Measurements from ENCODE around the gene DTNBP1. TPM values are rescaled to one million over a fixed set of nuclear protein-coding genes. Genes with fewer than 3 reads are reported as not detected.
"Not testable (repeated sequence)": the region's sequence is repeated elsewhere in the genome, so short reads cannot be mapped to it uniquely, and the experiment has no call there.

Gene DTNBP1
- total RNA-seq, 1 donor from 2014 or later = 3.6 TPM

DNA sequence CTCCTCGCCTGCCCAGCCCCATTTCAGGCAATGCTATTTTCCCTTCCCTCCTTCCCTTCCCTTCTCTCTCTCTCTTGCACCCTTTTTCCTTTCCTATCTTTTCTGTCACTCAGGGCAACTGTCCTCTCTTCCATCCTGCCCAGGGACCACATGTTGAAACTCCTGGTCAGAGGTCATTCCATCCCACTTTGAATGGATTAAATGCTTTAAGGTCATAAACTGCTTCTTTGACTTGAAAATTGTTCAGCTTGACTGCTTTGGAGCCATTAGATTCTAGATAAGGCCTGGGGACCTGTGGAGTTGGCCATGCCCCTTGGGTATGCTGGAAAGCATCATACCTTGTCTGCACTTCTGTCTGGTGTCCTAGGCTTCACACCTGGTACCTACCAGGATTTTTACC, 106.1 kb downstream of the DTNBP1 start:
- DNase-seq (ENCODE audit: low spot score) = no peak

DNA sequence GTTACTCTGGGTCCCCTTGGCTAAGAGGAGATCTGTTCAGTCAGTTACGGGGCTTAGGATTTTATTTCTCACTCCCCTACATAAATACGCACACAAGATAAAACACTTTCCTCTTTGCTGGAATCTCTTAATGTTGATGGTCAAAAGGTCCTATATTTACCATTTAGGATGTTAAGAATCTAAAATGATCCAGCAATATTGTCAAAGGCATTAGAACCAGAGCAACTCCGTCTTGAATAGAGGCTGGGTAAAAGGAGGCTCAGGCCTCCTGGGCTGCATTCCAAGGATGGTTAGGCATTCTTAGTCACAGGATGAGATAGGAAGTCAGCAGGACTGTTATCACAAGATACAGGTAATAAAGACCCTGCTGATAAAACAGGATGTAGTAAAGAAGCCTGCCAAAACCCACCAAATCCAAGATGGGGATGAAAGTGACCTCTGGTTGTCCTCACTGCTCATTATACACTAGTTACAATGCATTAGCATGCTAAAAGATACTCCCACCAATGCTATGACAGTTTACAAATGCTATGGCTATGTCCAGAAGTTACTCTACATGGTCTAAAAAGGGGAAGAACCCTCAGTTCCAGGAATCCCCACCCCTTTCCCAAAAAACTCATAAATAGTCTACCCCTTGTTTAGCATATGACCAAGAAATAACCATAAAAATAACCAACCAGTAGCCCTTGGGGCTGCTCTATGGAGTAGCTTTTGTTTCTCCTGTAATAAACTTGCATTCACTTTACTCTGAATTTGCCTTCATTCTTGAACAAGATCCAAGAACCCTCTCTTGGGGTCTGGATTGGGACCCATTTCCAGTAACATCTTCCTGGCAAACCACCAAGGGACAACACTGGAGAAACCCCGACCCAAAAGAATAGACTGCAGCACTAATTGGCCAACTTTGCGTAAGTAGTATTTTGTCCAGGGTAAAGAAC, 107.5 kb downstream of the DTNBP1 start:
- DNase-seq (ENCODE audit: low spot score) = no peak

DNA sequence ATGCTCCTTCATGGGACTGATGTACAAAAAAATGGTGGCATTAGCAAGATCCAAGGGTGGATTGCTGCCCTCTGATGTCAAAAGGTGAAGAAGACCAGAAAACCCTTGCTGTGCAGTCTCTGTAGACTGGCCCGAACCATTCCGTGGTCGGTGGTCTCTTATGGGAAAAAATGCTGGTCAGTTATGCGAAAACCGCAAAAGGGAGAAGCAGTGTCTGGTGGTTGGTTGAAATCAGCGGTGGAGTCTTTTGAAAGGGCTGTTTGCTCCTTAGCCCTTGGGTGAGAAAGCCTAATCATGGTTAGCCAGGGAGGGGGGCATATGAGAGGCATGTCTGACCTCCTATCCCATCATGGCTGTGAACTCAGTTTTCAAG, 108.1 kb downstream of the DTNBP1 start:
- no peak for DNase-seq (ENCODE audit: low spot score)

DNA sequence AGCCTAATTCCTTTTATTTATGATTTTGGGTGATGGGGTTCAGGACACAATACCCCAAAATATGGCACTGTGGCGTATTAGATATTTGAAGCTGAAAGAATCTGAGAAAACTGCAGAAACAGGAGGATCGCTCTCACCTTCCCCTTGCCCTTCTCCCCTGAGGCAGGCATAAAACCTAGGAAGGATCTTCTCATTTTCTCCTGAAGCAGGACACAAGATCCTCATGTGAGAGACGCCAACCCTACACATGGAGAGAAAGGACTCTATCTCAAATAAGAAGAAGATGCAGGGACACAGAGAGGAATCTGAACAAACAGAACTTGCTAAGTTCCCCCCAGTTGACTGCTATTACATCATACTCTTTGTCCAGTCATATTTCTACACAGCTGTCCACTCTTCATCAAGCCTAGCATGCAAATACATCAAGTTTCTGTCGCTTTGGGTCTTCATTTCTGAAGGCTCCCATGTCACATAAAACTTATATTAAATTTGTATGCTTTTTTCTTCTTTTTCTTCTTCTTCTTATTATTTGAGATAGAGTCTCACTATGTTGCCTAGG, 109.0 kb downstream of the DTNBP1 start:
- no peak for DNase-seq (ENCODE audit: low spot score)

DNA sequence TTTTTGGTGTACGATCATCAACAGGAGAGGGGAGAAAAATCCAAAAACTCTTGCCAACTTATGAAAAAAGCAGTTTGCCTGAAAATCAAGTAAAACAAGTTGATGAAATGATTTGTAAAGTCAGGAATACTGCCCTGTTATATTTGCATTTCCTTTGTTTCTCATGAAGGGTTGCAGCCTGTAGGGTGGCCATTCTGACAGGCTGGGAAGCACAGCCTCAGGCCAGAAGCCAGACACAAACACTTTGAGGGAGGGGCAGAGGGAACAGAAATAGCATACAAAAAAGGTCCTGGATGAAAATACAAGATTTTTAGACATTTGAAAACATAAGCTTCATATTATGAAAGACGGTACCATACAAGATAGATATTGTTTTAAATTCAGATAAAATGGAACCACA, 109.8 kb downstream of the DTNBP1 start:
- DNase-seq (ENCODE audit: low spot score) = no peak

DNA sequence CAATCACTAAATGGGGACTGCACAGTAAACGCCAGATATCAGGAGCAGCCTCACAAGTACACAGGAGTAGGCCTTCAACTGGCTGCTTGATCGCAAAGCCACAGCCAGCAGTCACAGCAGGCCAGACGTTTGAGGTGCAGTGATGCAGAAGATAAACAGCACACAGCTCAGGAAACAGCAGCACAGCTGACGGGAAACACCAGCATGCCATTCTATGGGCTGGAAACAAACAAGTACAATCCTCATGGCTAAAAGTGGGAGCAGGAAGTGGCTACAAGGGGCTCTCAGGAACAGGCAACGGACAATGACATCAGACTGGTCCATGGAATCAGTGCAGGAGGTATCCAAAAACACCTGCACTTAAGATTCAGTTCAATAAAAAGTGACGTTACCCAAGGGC, 111.0 kb downstream of the DTNBP1 start:
- no peak for DNase-seq (ENCODE audit: low spot score)

DNA sequence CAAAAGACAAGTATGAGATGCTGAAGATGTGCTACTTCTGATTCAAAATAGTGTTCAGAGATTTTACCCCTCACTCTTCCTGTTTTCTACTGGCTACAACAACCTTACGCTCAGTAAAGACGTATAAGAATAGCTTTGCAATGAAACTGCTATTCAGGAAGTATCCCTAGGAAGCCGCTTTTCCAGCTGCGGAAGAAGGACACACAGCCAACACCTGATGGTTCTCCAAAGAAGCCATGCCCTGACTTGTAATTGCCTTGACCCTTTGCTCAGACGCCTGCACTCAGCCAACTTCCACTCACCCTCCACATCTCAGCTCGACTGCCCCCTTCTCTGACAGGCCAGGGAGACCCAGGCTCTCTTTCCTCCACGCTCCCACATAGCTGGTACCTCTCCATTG, 111.6 kb downstream of the DTNBP1 start:
- no peak for DNase-seq (ENCODE audit: low spot score)

DNA sequence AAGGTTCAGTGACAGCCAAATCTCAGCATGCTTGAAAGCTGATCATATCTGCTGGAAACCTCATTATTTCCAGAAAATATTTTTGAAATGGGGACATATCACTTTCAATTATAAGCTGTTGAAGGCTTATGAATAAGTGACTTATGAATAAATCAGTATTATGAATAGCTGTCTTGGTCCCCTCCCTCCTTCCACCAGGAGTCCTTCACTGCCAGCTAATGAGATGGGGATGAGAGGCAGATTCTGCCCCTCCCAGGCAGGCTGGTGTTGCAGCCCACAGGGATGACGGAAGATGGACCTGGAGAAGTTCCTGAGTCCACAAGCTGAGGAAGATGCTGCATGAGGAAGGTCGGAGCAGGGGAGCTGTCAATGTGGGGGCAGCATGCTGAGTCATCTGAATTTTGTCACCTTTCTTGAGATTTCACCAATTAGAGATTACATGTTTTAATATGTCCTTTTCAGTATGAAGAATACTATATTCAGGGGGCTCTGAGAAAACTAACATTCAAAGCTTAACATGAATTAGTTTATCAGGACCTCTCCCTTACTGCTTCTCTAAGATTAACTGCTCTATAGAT, 112.2 kb downstream of the DTNBP1 start:
- no peak for DNase-seq (ENCODE audit: low spot score)

DNA sequence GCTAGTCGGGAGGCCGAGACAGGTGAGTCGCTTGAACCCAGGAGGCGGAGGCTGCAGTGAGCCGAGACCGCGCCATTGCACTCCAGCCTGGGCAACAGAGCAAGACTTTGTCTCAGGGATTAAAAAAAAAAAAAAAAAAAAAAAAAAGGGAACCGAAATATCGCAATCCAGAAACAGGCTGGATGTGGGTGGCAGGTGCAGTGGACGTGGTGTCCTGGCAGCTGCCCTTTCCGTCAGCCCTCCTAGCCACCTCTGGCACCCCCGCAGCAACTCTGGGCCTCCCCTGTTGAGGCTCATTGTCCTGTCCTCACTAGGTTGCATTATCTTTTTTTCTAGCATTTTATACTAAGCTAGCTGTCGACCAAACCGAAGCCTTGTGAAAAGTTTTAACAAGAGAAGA, 113.5 kb downstream of the DTNBP1 start:
- no peak for DNase-seq (ENCODE audit: low spot score)

DNA sequence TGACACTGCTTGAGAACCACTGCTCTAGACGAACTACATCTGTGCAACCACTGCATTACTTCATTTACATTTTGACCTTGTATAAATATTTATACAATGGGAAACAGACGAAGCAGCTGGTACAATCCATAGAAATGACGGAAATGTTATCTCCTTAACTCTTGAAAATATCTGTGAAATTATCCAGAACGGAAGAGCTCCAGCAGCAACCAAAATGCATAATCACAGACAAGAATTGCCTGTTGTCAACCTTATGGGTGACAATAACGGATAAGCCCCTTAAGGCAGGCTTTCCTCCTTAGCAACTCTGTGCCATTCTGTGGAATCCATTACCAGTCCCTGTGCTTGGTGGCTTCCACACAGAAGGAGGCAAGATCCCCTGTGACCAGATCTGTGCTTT, 115.4 kb downstream of the DTNBP1 start:
- no peak for DNase-seq (ENCODE audit: low spot score)

DNA sequence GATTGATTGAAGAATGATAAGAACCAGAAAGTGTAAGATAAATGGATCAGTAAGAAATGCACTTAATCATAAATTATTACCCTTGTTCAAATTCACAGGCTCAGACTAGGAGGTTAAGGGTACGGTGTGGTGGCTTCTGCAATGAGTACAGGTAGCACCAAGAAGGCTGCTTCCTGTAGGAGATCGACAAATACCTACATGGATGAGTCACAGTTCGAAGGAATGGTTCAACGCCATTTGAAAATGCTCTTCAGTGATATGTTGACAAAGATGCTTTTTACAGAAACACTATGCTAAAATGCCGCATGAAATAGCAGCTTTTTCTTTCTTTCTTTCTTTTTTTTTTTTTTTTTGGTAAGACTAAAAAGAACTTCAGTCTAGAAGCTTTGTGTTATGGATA, 116.2 kb downstream of the DTNBP1 start:
- DNase-seq (ENCODE audit: low spot score) = no peak

DNA sequence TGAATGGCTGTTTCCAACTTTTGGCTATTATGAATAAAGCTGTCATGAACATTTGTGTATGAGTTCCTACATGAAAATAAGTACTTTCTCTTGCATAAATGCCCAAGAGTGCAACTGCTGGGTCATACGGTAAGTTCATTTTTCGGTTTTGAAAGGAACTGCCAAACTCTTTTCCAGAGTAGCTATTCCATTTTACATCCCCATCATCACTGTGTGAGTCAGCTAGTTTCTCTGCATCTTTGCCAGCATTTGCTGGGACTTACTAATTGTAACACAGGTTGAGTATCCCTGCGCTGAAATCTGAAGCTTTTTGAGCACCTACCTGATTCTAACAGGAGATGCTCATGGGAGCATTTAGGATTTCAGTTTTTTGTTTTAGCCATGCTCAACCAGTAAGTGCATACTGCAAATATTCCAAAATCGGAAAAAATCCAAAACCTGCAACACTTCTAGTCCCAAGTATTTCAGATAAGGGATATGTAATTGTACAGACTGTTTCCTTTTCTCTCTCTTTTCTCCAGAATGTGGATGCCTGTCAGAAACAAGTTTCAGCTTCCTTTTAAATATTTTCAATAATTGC, 118.4 kb downstream of the DTNBP1 start:
- no peak for DNase-seq (ENCODE audit: low spot score)

DNA sequence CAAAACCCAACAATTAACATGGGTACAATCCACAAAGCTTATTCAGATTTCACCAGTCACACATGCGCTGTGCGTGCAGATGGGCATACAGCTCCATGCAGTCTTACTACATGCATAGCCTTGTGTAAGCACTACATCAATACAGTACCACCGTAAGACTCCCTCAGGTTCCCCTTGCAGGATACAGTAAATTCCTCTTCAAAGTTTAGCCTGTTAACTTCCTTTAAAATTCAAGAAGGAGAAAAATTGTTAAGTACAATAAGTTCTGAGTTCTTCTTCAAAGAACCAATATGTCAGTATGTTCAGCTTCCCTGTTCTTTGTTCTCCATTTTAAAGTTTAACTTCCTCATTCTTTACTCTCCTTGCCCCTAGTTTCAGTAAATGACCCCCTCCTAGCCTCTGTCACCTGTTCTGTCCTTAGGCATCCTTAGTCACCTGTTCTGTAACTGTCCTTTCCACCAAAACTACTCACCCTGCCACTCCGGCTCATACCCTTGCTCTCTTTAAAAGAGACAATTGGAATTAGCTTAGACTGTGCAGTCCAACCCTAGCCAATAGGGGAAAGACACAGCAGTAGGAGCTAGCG, 119.4 kb downstream of the DTNBP1 start:
- DNase-seq (ENCODE audit: low spot score) = not testable (repeated sequence)

DNA sequence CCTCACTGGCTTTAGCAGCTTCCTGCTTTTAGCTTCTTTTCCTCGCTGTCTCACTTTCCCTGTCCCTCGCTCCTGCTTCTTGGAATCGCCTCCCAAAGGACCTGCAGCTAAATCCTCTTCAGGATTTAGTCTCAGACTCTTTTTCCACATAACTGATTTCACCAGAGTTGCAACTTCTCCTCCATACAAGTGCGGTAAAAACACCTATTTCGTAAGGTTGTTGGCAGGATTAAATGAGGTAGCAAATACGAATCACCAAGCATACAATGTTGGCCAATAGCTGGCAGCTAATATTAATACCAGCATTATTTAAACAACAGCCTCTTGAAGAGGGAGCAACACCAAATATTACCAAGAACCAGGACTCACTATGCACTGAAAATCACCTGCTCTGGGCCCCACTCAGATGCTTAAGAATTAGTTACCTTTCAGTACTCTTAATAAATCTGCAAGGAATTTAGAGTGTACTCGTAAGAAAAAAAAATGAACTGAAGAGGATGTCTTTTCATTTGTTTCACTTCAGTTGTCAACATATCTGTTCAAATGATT, 123.0 kb downstream of the DTNBP1 start:
- no peak for DNase-seq (ENCODE audit: low spot score)

DNA sequence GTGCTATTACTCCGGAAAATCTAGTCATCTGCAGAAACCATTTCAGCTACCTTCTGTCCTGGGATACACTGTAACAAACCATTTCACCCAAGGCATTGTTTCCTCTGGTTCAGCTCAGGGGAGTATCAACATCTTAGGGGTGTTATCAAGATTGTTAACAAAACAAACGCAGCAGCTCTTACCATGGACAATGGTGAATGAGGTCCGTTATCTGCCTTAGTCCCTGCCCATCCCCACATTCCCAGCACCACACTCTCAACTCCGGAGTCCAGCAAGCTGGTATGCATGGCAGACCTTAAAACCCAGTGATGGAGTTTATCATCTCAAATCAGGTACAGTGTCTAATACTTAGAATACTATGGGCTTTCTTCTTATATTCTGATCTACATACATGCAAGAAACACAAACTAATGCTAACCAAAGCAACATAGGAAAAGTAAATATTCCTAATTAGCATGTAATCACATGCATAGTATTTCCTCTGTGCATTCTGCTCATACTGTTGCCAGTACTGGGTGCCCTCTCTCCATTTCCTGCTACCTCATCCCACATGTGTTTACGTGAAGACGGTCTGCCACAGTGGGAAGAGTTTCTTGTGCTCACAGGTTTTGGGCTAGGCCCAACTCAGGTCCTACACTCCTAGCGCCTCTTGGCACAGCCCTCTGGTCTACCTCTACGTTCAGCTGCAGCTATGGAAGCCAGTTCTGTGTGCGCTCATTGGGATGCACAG, 123.9 kb downstream of the DTNBP1 start:
- DNase-seq (ENCODE audit: low spot score) = no peak

DNA sequence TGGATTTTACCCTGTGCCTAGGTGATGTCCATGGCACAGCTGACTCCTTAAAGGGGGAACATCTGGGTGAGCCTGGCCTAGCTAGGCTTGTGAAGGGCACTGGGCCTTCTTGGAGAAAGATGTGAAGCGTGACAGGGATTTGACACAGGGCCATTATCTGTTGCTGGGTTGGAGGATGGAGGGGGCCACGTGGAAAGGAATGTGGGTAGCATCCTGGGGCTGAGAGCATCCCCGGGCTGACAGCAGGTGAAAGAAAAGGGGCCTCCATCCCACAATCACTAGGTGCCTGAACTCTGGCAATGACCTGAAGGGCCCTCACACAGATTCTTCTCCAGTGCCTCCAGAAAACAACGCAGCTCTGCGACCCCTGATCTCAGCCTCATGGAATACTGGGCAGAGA, 124.7 kb downstream of the DTNBP1 start:
- DNase-seq (ENCODE audit: low spot score) = no peak

DNA sequence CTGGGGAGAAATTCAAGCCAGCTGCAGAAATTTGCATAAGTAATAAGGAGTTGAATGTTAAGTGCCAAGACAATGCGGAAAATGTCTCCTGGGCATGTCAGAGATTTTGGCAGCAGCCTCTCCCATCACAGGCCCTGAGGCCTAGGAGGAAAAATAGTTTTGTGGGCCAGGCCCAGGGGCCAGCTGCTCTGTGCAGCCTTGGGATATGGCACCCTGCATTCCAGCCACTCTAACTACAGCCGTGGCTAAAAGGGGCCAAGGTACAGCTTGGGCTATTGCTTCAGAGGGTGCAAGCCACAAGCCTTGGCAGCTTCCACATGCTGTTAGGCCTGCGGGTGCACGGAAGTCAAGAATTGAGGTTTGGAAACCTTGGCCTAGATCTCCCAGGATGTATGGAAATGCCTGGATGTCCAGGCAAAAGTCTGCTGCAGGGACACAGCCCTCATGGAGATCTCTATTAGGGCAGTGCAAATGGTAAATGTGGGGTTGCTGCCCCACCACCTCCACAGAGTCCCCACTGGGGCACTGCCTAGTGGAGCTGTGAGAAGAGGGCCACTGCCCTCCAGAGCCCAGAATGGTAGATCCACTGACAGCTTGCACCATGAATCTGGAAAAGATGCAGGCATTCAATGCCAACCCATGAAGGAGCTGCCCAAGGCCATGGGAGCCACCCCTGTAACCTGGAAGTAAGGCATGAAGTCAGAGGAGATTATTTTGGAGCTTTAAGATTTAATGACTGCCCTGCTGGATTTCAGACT, 126.5 kb downstream of the DTNBP1 start:
- no peak for DNase-seq (ENCODE audit: low spot score)

DNA sequence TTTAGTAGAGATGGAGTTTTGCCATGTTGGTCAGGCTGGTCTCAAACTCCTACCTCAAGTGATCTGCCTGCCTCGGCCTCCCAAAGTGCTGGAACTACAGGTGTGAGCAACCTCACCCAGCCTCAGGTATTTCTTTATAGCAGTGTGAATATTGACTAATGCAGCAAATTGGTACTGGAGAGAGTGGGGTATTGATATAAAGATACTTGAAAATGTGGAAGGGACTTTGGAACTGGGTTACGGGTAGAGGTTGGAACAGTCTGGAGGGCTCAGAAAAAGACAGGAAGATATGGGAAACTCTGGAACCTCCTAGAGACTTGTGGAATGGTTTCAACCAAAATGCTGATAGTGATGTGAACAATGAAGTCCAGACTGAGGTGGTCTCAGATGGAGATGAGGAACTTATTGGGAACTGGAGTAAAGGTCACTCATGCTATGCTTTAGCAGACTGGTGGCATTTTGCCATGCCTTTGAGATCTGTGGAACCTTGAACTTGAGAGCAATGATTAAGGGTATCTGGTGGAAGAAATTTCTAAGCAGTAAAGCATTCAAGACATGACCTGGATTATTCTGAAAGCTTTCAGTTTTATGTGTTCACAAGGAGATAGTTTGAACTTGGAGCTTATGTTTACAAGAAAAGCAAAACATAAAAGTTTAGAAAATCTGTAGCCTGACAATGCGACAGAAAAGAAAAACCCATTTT, 127.2 kb downstream of the DTNBP1 start:
- peak; percentile 82 for DNase-seq (ENCODE audit: low spot score)

DNA sequence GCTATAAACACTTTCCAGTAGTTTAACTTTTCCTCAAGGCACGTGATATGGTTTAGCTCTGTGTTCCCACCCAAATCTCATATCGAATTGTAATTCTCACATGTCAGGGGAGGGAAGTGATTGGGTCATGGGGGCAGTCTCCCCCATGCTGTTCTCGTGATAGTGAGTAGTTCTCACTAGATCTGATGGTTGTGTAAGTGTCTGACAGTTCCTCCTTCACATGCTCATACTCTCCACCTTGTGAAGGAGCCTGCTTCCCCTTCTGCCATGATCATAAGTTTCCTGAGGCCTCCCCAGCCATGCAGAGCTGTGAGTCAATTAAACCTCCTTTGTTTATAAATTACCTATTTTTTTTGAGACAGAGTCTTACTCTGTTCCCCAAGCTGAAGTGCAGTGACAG, 127.9 kb downstream of the DTNBP1 start:
- DNase-seq (ENCODE audit: low spot score) = no peak
